EH (cell line): ENCODE measurements around the gene LRRC74A.

ENCODE experiments used
- DNase-seq: peaks from one replicate; pipeline ENCODE4 v3.0.0-alpha.2; 2015; ENCODE audit warnings: low read depth

The LRRC74A gene

GRCh38 chr14:76848879-76849278, 22.7 kb downstream of the LRRC74A start:
- no peak for DNase-seq

GRCh38 chr14:76855066-76855465, 28.9 kb downstream of the LRRC74A start:
- no peak for DNase-seq

GRCh38 chr14:76856769-76857168, 30.6 kb downstream of the LRRC74A start:
- no peak for DNase-seq

GRCh38 chr14:76861574-76862255, 35.5 kb downstream of the LRRC74A start:
- no peak for DNase-seq

- DNase-seq, result no peak
Observed at GRCh38 chr14:76862546-76863282, 36.5 kb downstream of the LRRC74A start.

GRCh38 chr14:76863724-76864407, 37.7 kb downstream of the LRRC74A start:
- DNase-seq, result peak; percentile 14

GRCh38 chr14:76866456-76866855, 40.2 kb downstream of the LRRC74A start:
- no peak for DNase-seq

- DNase-seq, result no peak
Observed at GRCh38 chr14:76867516-76868453, 41.6 kb downstream of the LRRC74A start.

GRCh38 chr14:76868454-76869170, 42.4 kb downstream of the LRRC74A start:
- DNase-seq, result no peak

- DNase-seq, result peak; percentile 40
Observed at GRCh38 chr14:76870166-76870565, 44.0 kb downstream of the LRRC74A start.

GRCh38 chr14:76872796-76873432, 46.7 kb downstream of the LRRC74A start:
- DNase-seq, result peak; percentile 58

GRCh38 chr14:76874734-76875133, 48.5 kb downstream of the LRRC74A start:
- no peak for DNase-seq

- peak; percentile 78 for DNase-seq
Observed at GRCh38 chr14:76876076-76876475, 49.9 kb downstream of the LRRC74A start.

GRCh38 chr14:76877871-76878270, 51.7 kb downstream of the LRRC74A start:
- DNase-seq, result no peak

- DNase-seq, result peak; percentile 15
Observed at GRCh38 chr14:76880449-76880848, 54.2 kb downstream of the LRRC74A start.

- no peak for DNase-seq
Observed at GRCh38 chr14:76881348-76881747, 55.1 kb downstream of the LRRC74A start.

GRCh38 chr14:76882651-76883050, 56.4 kb downstream of the LRRC74A start:
- no peak for DNase-seq

- DNase-seq, result no peak
Observed at GRCh38 chr14:76883447-76883846, 57.2 kb downstream of the LRRC74A start.

GRCh38 chr14:76884394-76884793, 58.2 kb downstream of the LRRC74A start:
- no peak for DNase-seq

GRCh38 chr14:76884853-76885276, 58.7 kb downstream of the LRRC74A start:
- DNase-seq, result peak; percentile 34

GRCh38 chr14:76887191-76887590, 61.0 kb downstream of the LRRC74A start:
- DNase-seq, result peak; percentile 72
